Neutrophil (primary cell): ENCODE results near the gene HELZ.

Experiments used
- H3K27ac ChIP-seq: fragments of 200-600 bp; sonication (generic); 2 replicates; pipeline ENCODE4 v1.5.1; 2016; ENCODE audit warnings: mild to moderate bottlenecking, moderate library complexity
- H3K27me3 ChIP-seq: fragments of 200-600 bp; sonication (generic); 2 replicates; pipeline ENCODE4 v1.6.0; 2016; ENCODE audit warnings: mild to moderate bottlenecking
- H3K36me3 ChIP-seq: fragments of 200-600 bp; sonication (generic); 2 replicates; pipeline ENCODE4 v1.5.1; 2017
- H3K4me1 ChIP-seq, 2 experiments: fragments of 200-600 bp in 1 of 2; sonication (generic) in 1 of 2; 1 replicate in 1 of 2; 2 replicates in 1 of 2; pipeline versions ENCODE4 v1.5.1 to v1.6.1; 2013 to 2016; ENCODE audit warnings: low read depth in 1 of 2, low read length in 1 of 2, mild to moderate bottlenecking in 1 of 2, moderate library complexity in 1 of 2; ENCODE audit not compliant: control insufficient read depth in 1 of 2, insufficient read depth in 1 of 2
- H3K4me3 ChIP-seq, 2 experiments: fragments of 200-600 bp in 1 of 2; sonication (generic) in 1 of 2; 1 replicate in 1 of 2; 2 replicates in 1 of 2; pipeline ENCODE4 v1.5.1; 2013 to 2016; ENCODE audit warnings: low read depth in 1 of 2, low read length in 1 of 2, mild to moderate bottlenecking in 1 of 2, moderate library complexity in 1 of 2
- H3K9me3 ChIP-seq: fragments of 200-600 bp; sonication (generic); 2 replicates; pipeline ENCODE4 v1.5.1; 2016
- TF ChIP-seq, protein P1 (sequence below): fragments of 200-600 bp; sonication (generic); IDR thresholded peaks from 2 replicates; pipeline ENCODE4 v1.5.1; 2016; ENCODE audit warnings: antibody characterized with exemption

Gene HELZ

DNA sequence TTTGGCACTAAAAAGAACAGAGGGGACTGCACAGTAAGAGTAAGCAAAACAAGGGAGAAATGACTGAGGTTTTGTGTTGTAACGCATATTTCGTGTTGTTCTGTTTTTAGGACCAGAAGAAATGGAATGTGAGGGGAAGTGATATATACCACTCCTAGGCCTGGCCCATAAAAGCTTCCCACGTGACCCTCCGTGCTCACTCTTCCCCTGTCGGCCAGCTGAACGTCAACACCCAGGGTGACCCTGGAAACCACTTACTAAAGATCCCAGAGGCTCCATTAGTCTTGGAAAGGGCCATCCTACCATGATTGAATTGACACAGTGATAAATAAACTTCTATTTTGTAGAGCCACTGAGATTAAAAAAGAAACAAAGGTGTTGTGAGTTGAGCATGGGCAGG lies 79.8 kb downstream of the HELZ start:
- no peak overlapping the region for H3K4me3 ChIP-seq
- no peaks in the 10 kb centered on the region for H3K9me3 ChIP-seq
- no peaks in the 10 kb centered on the region for H3K27me3 ChIP-seq
- H3K4me1 ChIP-seq = peaks cover 0 to 8% of the 10 kb centered on the region in 2 experiments
- H3K36me3 ChIP-seq = peaks cover 68% of the 10 kb centered on the region
- H3K27ac ChIP-seq = peak overlapping the region; percentile 42
- TF ChIP-seq, protein P1, sequence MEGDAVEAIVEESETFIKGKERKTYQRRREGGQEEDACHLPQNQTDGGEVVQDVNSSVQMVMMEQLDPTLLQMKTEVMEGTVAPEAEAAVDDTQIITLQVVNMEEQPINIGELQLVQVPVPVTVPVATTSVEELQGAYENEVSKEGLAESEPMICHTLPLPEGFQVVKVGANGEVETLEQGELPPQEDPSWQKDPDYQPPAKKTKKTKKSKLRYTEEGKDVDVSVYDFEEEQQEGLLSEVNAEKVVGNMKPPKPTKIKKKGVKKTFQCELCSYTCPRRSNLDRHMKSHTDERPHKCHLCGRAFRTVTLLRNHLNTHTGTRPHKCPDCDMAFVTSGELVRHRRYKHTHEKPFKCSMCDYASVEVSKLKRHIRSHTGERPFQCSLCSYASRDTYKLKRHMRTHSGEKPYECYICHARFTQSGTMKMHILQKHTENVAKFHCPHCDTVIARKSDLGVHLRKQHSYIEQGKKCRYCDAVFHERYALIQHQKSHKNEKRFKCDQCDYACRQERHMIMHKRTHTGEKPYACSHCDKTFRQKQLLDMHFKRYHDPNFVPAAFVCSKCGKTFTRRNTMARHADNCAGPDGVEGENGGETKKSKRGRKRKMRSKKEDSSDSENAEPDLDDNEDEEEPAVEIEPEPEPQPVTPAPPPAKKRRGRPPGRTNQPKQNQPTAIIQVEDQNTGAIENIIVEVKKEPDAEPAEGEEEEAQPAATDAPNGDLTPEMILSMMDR = no peak

DNA sequence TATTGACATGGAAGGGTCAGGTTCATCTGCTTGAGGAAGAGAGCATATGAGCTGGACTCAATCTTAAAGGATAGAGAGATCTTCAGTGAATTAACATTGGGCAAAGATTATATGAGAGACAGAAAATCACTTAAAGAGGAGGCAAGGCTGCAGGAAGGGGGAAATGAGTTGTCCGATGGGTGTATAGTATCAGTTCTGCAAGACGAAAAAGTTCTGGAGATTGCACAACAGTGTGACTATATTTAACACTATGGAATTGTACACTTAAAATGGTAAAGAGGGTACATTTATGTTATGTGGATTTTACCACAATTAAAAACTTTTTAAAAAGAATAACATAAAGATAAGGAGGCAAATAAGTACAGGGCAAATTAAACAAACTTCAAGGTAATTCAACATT lies 80.7 kb downstream of the HELZ start:
- Histone ChIP-seq H3K36me3 (peaks cover 68% of the 10 kb centered on the region), H3K4me3 (no peak overlapping the region), H3K27ac (no peak overlapping the region), H3K9me3 (no peaks in the 10 kb centered on the region), H3K27me3 (no peaks in the 10 kb centered on the region), H3K4me1 (peaks cover 0 to 8% of the 10 kb centered on the region in 2 experiments)
- TF ChIP-seq, protein P1 = no peak

GRCh38 chr17:67162771-67163170 lies 82.2 kb downstream of the HELZ start:
- Histone ChIP-seq H3K27ac (no peak overlapping the region), H3K36me3 (peaks cover 58% of the 10 kb centered on the region), H3K4me1 (peaks cover 0 to 8% of the 10 kb centered on the region in 2 experiments), H3K4me3 (no peak overlapping the region), H3K27me3 (no peaks in the 10 kb centered on the region), H3K9me3 (no peaks in the 10 kb centered on the region)
- TF ChIP-seq, protein P1 = no peak

DNA sequence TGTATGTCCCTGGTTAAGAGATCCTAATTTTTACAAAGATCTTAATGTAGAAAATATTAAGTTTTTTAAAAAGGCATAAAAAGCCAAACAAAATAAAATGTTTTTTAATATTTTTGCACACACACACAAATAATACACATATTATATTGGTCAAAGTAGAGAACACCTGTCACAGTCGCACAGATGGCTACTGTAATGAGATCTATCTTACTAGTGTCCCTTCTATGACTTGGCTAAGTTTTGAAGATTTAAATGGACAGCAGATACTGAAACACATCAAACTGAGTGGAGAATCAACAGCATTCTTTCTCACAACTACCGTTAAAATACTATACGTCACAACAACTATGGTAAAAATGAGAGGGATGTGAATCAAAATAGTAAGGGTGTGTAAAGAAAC lies 83.4 kb downstream of the HELZ start:
- Histone ChIP-seq H3K4me3 (no peak overlapping the region), H3K9me3 (no peaks in the 10 kb centered on the region), H3K27ac (no peak overlapping the region), H3K36me3 (peaks cover 52% of the 10 kb centered on the region), H3K4me1 (peaks cover 0 to 8% of the 10 kb centered on the region in 2 experiments), H3K27me3 (no peaks in the 10 kb centered on the region)
- TF ChIP-seq, protein P1 = no peak

DNA sequence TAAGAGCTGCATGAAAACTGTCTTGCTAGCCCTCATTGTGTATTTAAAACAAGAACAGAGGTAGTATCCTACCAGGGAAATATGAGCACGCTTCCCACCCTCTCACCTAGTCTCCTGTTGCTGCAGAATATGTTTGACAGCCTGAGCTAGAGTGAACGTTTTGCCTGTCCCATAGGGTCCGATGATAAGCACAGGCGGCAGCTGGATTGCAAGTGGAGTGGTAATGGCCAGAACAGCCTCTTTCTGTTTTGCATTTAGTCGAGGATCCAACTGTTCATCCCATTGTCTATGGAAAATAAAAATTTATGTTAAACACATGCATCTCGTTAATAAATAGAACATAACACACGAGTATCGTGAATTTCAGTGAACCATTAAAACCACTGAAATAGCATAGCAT lies 84.2 kb downstream of the HELZ start:
- Histone ChIP-seq H3K27me3 (no peaks in the 10 kb centered on the region), H3K4me3 (no peak overlapping the region), H3K27ac (no peak overlapping the region), H3K9me3 (no peaks in the 10 kb centered on the region), H3K4me1 (peaks cover 0 to 8% of the 10 kb centered on the region in 2 experiments), H3K36me3 (peaks cover 44% of the 10 kb centered on the region)
- TF ChIP-seq, protein P1 = no peak
